GM15510 (cell line): ENCODE measurements around the gene KCNN3.

ENCODE experiments used
- POLR2A ChIP-seq: IDR thresholded peaks from 3 replicates; pipeline ENCODE4 v1.6.1; 2011; ENCODE audit warnings: borderline replicate concordance; ENCODE audit not compliant: insufficient read length; ENCODE audit errors: extremely low read depth

The KCNN3 gene

GRCh38 chr1:154741327-154741726 is 128.8 kb downstream of the KCNN3 start:
- no peak for TF ChIP-seq POLR2A

DNA sequence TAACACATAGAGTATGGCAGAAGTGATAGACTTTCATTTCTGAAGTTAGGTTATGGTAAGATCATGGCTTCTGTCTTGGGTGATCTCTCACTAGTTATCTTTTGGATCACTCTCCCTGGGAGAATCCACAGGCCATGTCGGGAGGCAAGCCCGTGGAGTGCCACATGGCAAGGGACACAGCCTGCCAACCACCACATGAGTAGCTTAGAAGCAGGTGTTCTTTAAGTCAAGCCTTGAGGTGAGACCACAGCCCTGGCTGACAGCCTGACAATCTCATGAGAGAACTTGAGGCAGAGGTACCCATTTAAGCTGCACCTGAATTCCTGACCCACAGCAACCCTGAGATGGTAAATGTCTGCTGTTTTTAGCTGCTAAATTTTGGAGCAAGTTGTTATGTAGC is 130.4 kb downstream of the KCNN3 start:
- no peak for TF ChIP-seq POLR2A

DNA sequence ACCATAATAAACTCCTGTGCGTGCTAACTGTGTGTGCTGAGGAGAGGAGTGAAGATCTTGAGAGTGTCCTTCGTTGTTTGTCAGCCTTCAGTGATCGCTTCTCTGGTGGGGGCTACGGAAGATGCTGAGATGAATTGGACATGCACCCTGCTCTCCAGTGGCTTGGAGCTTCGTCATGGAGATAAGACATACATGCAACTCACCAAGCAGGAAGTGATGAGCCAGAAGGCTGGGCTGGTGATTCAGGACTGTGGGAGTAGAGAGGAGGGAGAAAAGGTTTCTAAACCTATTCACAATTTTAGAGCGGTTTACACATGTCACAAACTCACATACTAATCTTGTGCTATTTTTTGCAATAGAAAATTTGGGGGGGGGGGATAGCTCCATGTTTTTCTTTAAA is 133.2 kb downstream of the KCNN3 start:
- TF ChIP-seq POLR2A: no peak

GRCh38 chr1:154735804-154736168 is 134.3 kb downstream of the KCNN3 start:
- TF ChIP-seq POLR2A: no peak

DNA sequence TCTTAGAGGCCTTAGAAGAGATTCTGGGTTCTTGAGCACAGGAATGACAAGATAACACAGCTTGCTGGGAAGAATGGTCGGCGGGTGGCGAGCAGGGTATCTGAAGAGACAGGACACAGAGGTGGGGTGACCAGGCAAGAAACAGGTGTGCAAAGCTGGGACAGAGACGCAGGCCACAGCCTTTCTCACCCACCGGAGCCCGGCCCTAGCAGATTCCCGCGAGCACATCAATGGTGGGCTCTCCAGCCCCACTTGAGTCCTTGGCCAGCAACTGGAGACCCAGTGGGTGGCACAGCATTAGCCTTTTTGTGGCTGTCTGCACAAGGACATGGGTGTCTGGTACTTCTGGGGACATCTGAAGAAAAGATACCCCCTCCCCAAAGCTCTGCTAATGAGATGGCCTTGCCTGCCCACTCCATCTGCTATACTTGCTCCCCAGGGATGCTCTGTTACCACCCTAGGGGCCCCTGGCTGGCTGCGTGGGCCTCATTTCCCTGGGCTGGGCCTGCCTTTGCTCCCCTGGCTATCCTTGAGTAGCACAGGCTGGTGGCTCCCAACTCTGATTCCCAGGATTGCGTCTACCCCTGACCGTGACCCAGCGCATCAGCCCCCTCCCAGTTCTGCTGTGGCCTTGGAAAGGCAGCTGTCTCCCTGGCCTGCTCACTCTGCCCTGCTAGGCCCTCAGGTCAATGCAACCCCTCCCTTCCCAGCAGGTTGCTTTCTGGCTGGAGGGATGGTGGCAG is 134.8 kb downstream of the KCNN3 start:
- TF ChIP-seq POLR2A: no peak

GRCh38 chr1:154733621-154734020 is 136.5 kb downstream of the KCNN3 start:
- no peak for TF ChIP-seq POLR2A

GRCh38 chr1:154730986-154731489 is 139.0 kb downstream of the KCNN3 start:
- no peak for TF ChIP-seq POLR2A

GRCh38 chr1:154730259-154730658 is 139.8 kb downstream of the KCNN3 start:
- TF ChIP-seq POLR2A: no peak

DNA sequence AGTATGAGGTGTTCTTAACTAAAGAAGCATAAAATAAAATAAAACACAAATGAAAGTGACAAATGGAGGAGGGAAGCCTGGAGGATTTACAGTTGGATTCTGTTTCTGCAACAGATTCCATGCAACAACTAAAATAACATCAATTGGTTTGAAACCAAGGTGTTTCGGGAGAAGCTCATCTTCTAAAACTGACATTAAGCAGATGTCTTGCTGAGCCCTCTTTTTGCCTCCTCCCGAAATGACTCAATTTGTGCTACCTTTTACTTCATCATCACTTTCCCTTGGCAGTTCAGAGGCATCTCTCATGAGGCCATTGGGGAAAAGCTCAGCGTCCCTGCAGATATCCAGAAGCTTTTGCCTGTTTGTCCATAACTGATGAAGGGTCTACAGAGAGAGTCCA is 140.5 kb downstream of the KCNN3 start:
- no peak for TF ChIP-seq POLR2A

- TF ChIP-seq POLR2A: no peak
Measured at GRCh38 chr1:154729031-154729442, 141.0 kb downstream of the KCNN3 start.

- no peak for TF ChIP-seq POLR2A
Measured at GRCh38 chr1:154726896-154727753, 143.0 kb downstream of the KCNN3 start.

DNA sequence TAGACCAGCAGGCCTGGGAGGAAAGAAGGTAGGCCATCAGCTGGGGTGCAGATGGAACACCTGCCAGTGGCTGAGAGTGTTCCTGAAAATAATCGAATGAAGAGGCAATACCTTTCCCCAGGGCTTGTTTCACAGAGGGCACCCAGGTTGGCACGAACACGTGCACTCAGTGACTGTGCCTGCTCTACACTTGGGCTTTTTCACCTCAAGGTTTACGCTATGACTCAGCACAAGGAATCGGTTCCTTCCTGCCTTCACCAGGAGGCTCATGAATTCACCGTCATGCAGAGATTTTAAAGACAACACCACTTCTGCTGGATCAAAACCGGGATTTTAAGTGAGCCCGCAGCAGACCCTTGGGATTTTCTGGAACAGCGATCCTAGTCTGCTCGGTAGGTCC is 143.6 kb downstream of the KCNN3 start:
- TF ChIP-seq POLR2A: no peak

GRCh38 chr1:154725865-154726264 is 144.2 kb downstream of the KCNN3 start:
- TF ChIP-seq POLR2A: no peak

GRCh38 chr1:154720328-154721297 is 149.5 kb downstream of the KCNN3 start:
- TF ChIP-seq POLR2A: no peak
